ENCODE measurements around the gene NPEPL1. TPM values are rescaled to one million over a fixed set of nuclear protein-coding genes. Genes with fewer than 3 reads are reported as not detected.

NPEPL1 gene
- total and polyA plus RNA-seq, 2 donors (not counting 3 experiments of a cell fraction or from before 2014, with no cell fraction given): 22.5 to 40.8 TPM

- Histone ChIP-seq H3K4me1 (ENCODE audit: control insufficient read depth, extremely low read depth, insufficient read depth, low read length) (peaks cover 14% of the 10 kb centered on the region), H3K79me2 (ENCODE audit: control insufficient read depth, insufficient read depth, low read length) (peaks cover 4% of the 10 kb centered on the region), H2AFZ (ENCODE audit: low read depth, low read length) (peak overlapping the region; percentile 96), H3K9ac (replicated peaks; ENCODE audit: extremely low read depth, insufficient read depth, low read length) (peak overlapping the region; percentile 81), H3K9me1 (replicated peaks; ENCODE audit: control insufficient read depth, extremely low read depth, insufficient read depth, low read length) (no peaks in the 10 kb centered on the region), H3K36me3 (ENCODE audit: control insufficient read depth in 2 of 2, extremely low read depth in 1 of 2, insufficient read depth in 2 of 2, low read length in 2 of 2) (peaks cover 0 to 11% of the 10 kb centered on the region in 2 experiments), H3K27me3 (ENCODE audit: control insufficient read depth in 2 of 2, insufficient read depth in 2 of 2, low read length in 2 of 2) (no peaks in the 10 kb centered on the region), H3K4me2 (ENCODE audit: insufficient read depth, low read length) (no peak overlapping the region), H4K20me1 (replicated peaks; ENCODE audit: control insufficient read depth, extremely low read depth, insufficient read depth, low read length) (no peaks in the 10 kb centered on the region), H3K9me3 (replicated peaks; ENCODE audit: control insufficient read depth, insufficient read depth, low read length) (no peaks in the 10 kb centered on the region), H3K4me3 (replicated peaks in 1 of 3; ENCODE audit: insufficient read depth in 1 of 3, low read depth in 1 of 3, low read length in 3 of 3) (no peak overlapping the region), H3K27ac (ENCODE audit: insufficient read depth, low read depth, low read length) (peak overlapping the region; percentile 79)
- TSS peak; percentile 79 for BruUV-seq (replicated peaks)
- DNase-seq (ENCODE audit: low read depth, low spot score): no peak
- TF ChIP-seq MAX (IDR thresholded peaks at IDR 0.05; ENCODE audit: insufficient read depth, insufficient read length): no peak
- TF ChIP-seq POLR2A (IDR thresholded peaks at IDR 0.05; ENCODE audit: low read depth, low read length): no peak
- TF ChIP-seq CTCF (IDR thresholded peaks at IDR 0.05; ENCODE audit: extremely low read depth in 1 of 2, insufficient read depth in 1 of 2, low read depth in 1 of 2, low read length in 2 of 2): no peak
- no peak for TF ChIP-seq GATA2 (IDR thresholded peaks at IDR 0.05; ENCODE audit: insufficient read depth, insufficient read length, low read depth, low read length)
- TF ChIP-seq FOS (IDR thresholded peaks at IDR 0.05; ENCODE audit: borderline replicate concordance, insufficient read depth, low read length): no peak
- TF ChIP-seq POLR2AphosphoS5 (IDR thresholded peaks at IDR 0.05; ENCODE audit: insufficient read depth, low read depth, low read length): no peak
- no peak for TF ChIP-seq EZH2 (IDR thresholded peaks at IDR 0.05; ENCODE audit: borderline replicate concordance, low read depth, low read length, severe bottlenecking)
- TF ChIP-seq MYC (IDR thresholded peaks at IDR 0.05; ENCODE audit: low read depth, low read length): no peak
- no peak for TF ChIP-seq JUN (IDR thresholded peaks at IDR 0.05; ENCODE audit: borderline replicate concordance, insufficient read depth, insufficient read length, low read depth)
- intact Hi-C loops (cut with micrococcal nuclease): loop anchor here (2.0 to 5.0 kb wide), 3 partner anchors 39 to 385 kb away; partner anchors contain the start of gene RAB22A
- CTCF ChIA-PET: interaction anchor here (1.2 to 3.8 kb wide), 2 partner anchors 210 to 211 kb away, joined by 6 to 23 read pairs; no protein-coding TSS in a partner anchor
- POLR2A ChIA-PET: interaction anchor here (0.6 kb wide), 1 partner anchor 40 kb away, joined by 3 read pairs; no protein-coding TSS in a partner anchor
- dilution Hi-C loops (cut with MboI; ENCODE audit: extremely low pct_ligation_motif_present, low sequenced_read_pairs): no loop called here
- FAIRE-seq: peak; percentile 28
Measured at GRCh38 chr20:58691773-58692578, 624 bp upstream of the NPEPL1 start.

Measured in endothelial cell of umbilical vein (primary cell).